K562 (cell line): ENCODE data around the gene DSCAM. TPM values are rescaled to one million over a fixed set of nuclear protein-coding genes. Genes with fewer than 3 reads are reported as not detected.

ENCODE experiments used
- ATAC-seq: fragments of 200-7000 bp; cut with Tn5 transposase; 3 replicates; pipeline ENCODE4 v1.9.1; 2020; ENCODE audit warnings: moderate library complexity
- BruUV-seq: library from RNA; stranded (reverse); fragments of 400-500 nt; replicated peaks from 2 replicates; lab custom pipeline; 2021; lab: Mats Ljungman, UMichigan
- CTCF ChIA-PET: fragments of 300-600 bp; formaldehyde crosslinking; extraction: SDS; loops from one replicate; lab custom pipeline; 2021; ENCODE audit warnings: low intra/inter-chr PET ratio; lab: Yijun Ruan, JAX
- POLR2A ChIA-PET: fragments of 300-600, 350-650 bp; sonication (Branson Sonifier 250); formaldehyde crosslinking; extraction: SDS; loops from one replicate; lab custom pipeline; 2021; ENCODE audit warnings: antibody characterized with exemption, inconsistent platforms; lab: Yijun Ruan, JAX
- DNase-seq, 4 experiments: peaks; one replicate each; pipeline versions ENCODE4 v3.0.0 to v3.0.0-alpha.2; 2011 to 2018; ENCODE audit warnings: low spot score in 3 of 4, mixed read lengths in 3 of 4; ENCODE audit errors: extremely low read depth in 1 of 4
- FAIRE-seq: peaks from 2 replicates; lab custom pipeline; 2011; peaks lifted over from hg19 to GRCh38; lab: Jason Lieb, UNC
- H2AFZ ChIP-seq: 2 replicates; pipeline ENCODE4 v1.6.0; 2011; ENCODE audit warnings: low read depth, low read length, control low read depth, inconsistent platforms
- H3K27ac ChIP-seq: fragments of 200-600 bp; 3 replicates; pipeline ENCODE4 v1.8.0; 2011; ENCODE audit warnings: low read depth, mild to moderate bottlenecking, control low read depth, inconsistent platforms, low read length, moderate library complexity, mixed read lengths; ENCODE audit errors: extremely low read depth
- H3K27me3 ChIP-seq, 2 experiments: fragments of 300-600 bp in 1 of 2; 2 replicates in 1 of 2; 3 replicates in 1 of 2; pipeline versions ENCODE4 v1.6.0 to v1.8.0; 2011; ENCODE audit warnings: inconsistent platforms in 2 of 2, low read length in 2 of 2, mild to moderate bottlenecking in 1 of 2, mixed read lengths in 1 of 2, moderate library complexity in 1 of 2; ENCODE audit not compliant: control insufficient read depth in 2 of 2, insufficient read depth in 2 of 2
- H3K36me3 ChIP-seq: fragments of 300-600 bp; 3 replicates; pipeline ENCODE4 v1.8.0; 2011; ENCODE audit warnings: mild to moderate bottlenecking, low read length, inconsistent platforms; ENCODE audit not compliant: control insufficient read depth, insufficient read depth
- H3K4me1 ChIP-seq, 2 experiments: fragments of 200-600 bp in 1 of 2; replicated peaks in 1 of 2; 2 replicates in 1 of 2; 3 replicates in 1 of 2; pipeline versions ENCODE4 v1.5.1 to v1.8.0; 2011; ENCODE audit warnings: inconsistent platforms in 2 of 2, low read length in 2 of 2, mild to moderate bottlenecking in 1 of 2, mixed read lengths in 1 of 2, moderate library complexity in 1 of 2; ENCODE audit not compliant: control insufficient read depth in 2 of 2, insufficient read depth in 2 of 2
- H3K4me2 ChIP-seq: 2 replicates; pipeline ENCODE4 v1.6.1; 2011; ENCODE audit warnings: low read length, control low read depth, inconsistent platforms, mixed read lengths; ENCODE audit not compliant: insufficient read depth
- H3K4me3 ChIP-seq: fragments of 200-600 bp; sonication (generic), shearing (Covaris generic); 2 replicates; pipeline ENCODE4 v1.5.1; 2016; ENCODE audit warnings: control low read depth, inconsistent platforms
- H3K79me2 ChIP-seq: fragments of 200-600 bp; 3 replicates; pipeline ENCODE4 v1.8.0; 2011; ENCODE audit warnings: low read length, inconsistent platforms; ENCODE audit not compliant: control insufficient read depth, insufficient read depth
- H3K9ac ChIP-seq, 2 experiments: 2 replicates each; pipeline versions ENCODE4 v1.6.0 to v1.6.1; 2011; ENCODE audit warnings: low read depth in 2 of 2, low read length in 2 of 2, control low read depth in 1 of 2, inconsistent platforms in 1 of 2, mild to moderate bottlenecking in 1 of 2, mixed read lengths in 1 of 2; ENCODE audit not compliant: insufficient read depth in 1 of 2
- H3K9me1 ChIP-seq: one replicate; pipeline ENCODE4 v1.6.0; 2011; ENCODE audit warnings: inconsistent platforms, mild to moderate bottlenecking, low read length, moderate library complexity; ENCODE audit not compliant: control insufficient read depth, insufficient read depth
- H3K9me3 ChIP-seq: replicated peaks from 2 replicates; pipeline ENCODE4 v1.5.1; 2011; ENCODE audit warnings: low read depth, low read length, inconsistent platforms; ENCODE audit not compliant: control insufficient read depth, insufficient read depth
- H4K20me1 ChIP-seq: replicated peaks from 2 replicates; pipeline ENCODE4 v1.6.1; 2011; ENCODE audit warnings: low read length, inconsistent platforms, mixed read lengths; ENCODE audit not compliant: control insufficient read depth, insufficient read depth
- C11orf30 ChIP-seq: fragments of 450-650 bp; IDR thresholded peaks from 2 replicates; pipeline ENCODE4 v1.6.1; 2016; ENCODE audit warnings: low read depth, mild to moderate bottlenecking
- ELF4 ChIP-seq: fragments of 450-650 bp; formaldehyde crosslinking; IDR thresholded peaks from 2 replicates; pipeline ENCODE4 v1.4.0; 2022; ENCODE audit warnings: missing genetic modification characterization
- POLR2AphosphoS2 ChIP-seq: IDR thresholded peaks from 2 replicates; pipeline ENCODE4 v1.6.1; 2012; ENCODE audit warnings: low read length, improper control_type of control experiment
- PRMT5 ChIP-seq: sonication (generic); formaldehyde crosslinking; IDR thresholded peaks from 2 replicates; pipeline ENCODE4 v1.5.0; 2020; ENCODE audit warnings: missing genetic modification reagents
- RAD51 ChIP-seq: fragments of 450-650 bp; IDR thresholded peaks from 2 replicates; pipeline ENCODE4 v1.7.1; 2016; ENCODE audit warnings: low read depth, mild to moderate bottlenecking, borderline replicate concordance
- SRF ChIP-seq, 2 experiments: fragments of 250-450, 450-650 bp in 1 of 2; sonication (Bioruptor Pico) in 1 of 2; sonication (generic) in 1 of 2; formaldehyde crosslinking; IDR thresholded peaks; 2 replicates each; pipeline versions ENCODE4 v1.5.0 to v1.5.1; 2020 to 2022; ENCODE audit warnings: mild to moderate bottlenecking in 1 of 2, missing genetic modification reagents in 1 of 2
- TEAD1 ChIP-seq, 2 experiments: fragments of 450-650 bp in 1 of 2; sonication (generic) in 1 of 2; formaldehyde crosslinking; IDR thresholded peaks; 2 replicates each; pipeline versions ENCODE4 v1.4.0 to v1.8.0; 2020 to 2022; ENCODE audit warnings: mild to moderate bottlenecking in 2 of 2, missing genetic modification reagents in 1 of 2
- U2AF1 ChIP-seq: fragments of 200-400 bp; formaldehyde crosslinking; optimal IDR thresholded peaks from 2 replicates; pipeline ENCODE3; 2017; ENCODE audit warnings: mild to moderate bottlenecking, low read depth, low read length, moderate library complexity
- ZNF12 ChIP-seq: sonication (generic); formaldehyde crosslinking; IDR thresholded peaks from 2 replicates; pipeline ENCODE4 v1.4.0; 2020; ENCODE audit warnings: mild to moderate bottlenecking, missing genetic modification reagents
- WGBS: fragments of 100-300 bp; shearing (Covaris generic); methylation state at CpG from one replicate; pipeline ENCODE4 v1.1.6; 2016; ENCODE audit warnings: low coverage, mixed read lengths; ENCODE audit not compliant: insufficient coverage; ENCODE audit errors: missing lambda C conversion rate; 5-methylcytosine and 5-hydroxymethylcytosine counted together
- in situ Hi-C: fragments of 300-500 bp; cut with MboI; formaldehyde crosslinking; loops from 4 replicates; pipeline ENCODE4 v1.15.0; 2018; ENCODE audit warnings: inconsistent platforms, mixed read lengths
- intact Hi-C: fragments of 100-400 bp; cut with micrococcal nuclease; formaldehyde crosslinking; loops from 2 replicates; pipeline ENCODE4 v1.14.2; 2022
- polyA plus RNA-seq, 8 experiments: library from polyadenylated mRNA; depleted of rRNA in 4 of 8; stranded (reverse) in 5 of 8; unstranded in 3 of 8; fragments of >200 nt; fragmentation: Nextera tagmentation in 2 of 8; fragmentation: Illumina TruSeq in 1 of 8; extraction: Ambion mirVana in 2 of 8; extraction: Trizol in 1 of 8; gene quantifications; 2 replicates each; pipeline versions ENCODE4 v1.2.1 to v1.2.3, GENCODE V29; 2011 to 2014; ENCODE audit warnings: inconsistent platforms in 1 of 8, missing spikeins in 1 of 8
- total RNA-seq, 7 experiments: library from RNA; depleted of rRNA in 6 of 7; stranded (reverse); fragments of >200 nt in 6 of 7; fragmentation: Illumina TruSeq in 2 of 7; extraction: Trizol in 2 of 7; gene quantifications; 2 replicates each; pipeline versions ENCODE4 v1.2.1 to v1.2.3, GENCODE V29; 2011 to 2021; ENCODE audit warnings: low replicate concordance in 1 of 7
- TF ChIP-seq, protein P1 (sequence below): sonication (generic); formaldehyde crosslinking; IDR thresholded peaks from 2 replicates; pipeline ENCODE4 v1.8.0; 2022; ENCODE audit warnings: mild to moderate bottlenecking, missing genetic modification reagents
- TF ChIP-seq, protein P2 (sequence below): fragments of 200-800 bp; sonication (Bioruptor generic); IDR thresholded peaks from 2 replicates; pipeline ENCODE4 v1.6.1; 2016; ENCODE audit warnings: missing genetic modification characterization, missing compliant biosample characterization

DSCAM gene
- total and polyA plus RNA-seq, 9 of the 15 experiments (the other 6 are each of a cell fraction or from before 2014, with no cell fraction given), result not detected

DNA sequence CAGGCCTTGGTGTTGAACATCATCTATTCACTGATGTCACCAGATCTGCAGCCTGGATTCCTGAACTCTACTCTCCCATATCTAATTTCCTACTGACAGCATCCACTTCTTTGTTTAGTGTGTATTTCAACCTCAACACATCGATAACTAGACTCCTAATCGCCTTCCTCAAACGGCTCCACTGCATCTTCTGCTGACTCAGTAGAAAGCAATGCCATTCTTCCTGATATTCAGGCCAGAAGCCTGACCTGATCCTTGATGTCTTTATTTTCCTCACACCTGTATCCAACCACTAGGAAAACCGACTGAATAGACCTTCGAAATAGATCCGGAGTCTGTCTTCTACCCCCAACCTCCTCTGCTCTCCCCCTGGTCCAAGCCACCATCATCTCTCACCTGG, 512.8 kb downstream of the DSCAM start:
- Histone ChIP-seq H3K9me1 (no peaks in the 10 kb centered on the region), H3K27me3 (no peaks in the 10 kb centered on the region), H3K4me1 (no peaks in the 10 kb centered on the region), H2AFZ (no peak overlapping the region), H3K4me3 (no peak overlapping the region), H4K20me1 (no peaks in the 10 kb centered on the region), H3K4me2 (no peak overlapping the region), H3K9ac (no peak overlapping the region), H3K9me3 (no peaks in the 10 kb centered on the region; the same call in 1 of the 2 replicates), H3K27ac (no peak overlapping the region), H3K79me2 (no peaks in the 10 kb centered on the region), H3K36me3 (no peaks in the 10 kb centered on the region)
- no peak for DNase-seq
- under 1% methylated on average over 6 of the region's 6 CpGs for WGBS
- no peak for ATAC-seq
- FAIRE-seq, result no peak
- intact Hi-C loops (no loop called here), in situ Hi-C loops (no loop called here)
- peak; percentile 5; the same call in 1 of the 2 replicates for TF ChIP-seq C11orf30
- no peak for TF ChIP-seq PRMT5 (CRISPR knock-in tag)
- CTCF ChIA-PET, result no interaction called here
- POLR2A ChIA-PET, result no interaction called here
- BruUV-seq, result no TSS peak

DNA sequence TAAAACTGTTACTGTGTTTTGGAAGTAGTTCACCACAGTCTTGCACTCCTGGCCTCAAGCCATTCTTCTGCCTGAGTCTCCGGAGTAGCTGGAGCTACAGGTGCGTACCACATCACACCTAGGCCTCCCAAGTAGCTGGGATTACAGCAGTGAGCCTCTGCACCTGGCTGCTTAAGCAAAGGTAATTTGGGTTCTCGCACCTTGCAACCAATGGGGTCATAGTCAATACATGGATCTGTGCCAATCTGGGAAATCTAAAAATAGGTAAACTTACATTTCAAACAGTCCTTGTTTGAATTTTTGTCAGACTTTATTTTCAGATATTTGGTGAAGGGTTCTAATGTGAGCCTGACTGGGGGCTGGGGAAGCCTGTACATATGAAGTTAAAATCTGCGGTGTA, 513.2 kb downstream of the DSCAM start:
- FAIRE-seq (no peak), DNase-seq (no peak), ATAC-seq (no peak)
- Histone ChIP-seq H3K4me3 (no peak overlapping the region), H3K9ac (no peak overlapping the region), H2AFZ (no peak overlapping the region), H3K9me1 (no peaks in the 10 kb centered on the region), H3K4me1 (no peaks in the 10 kb centered on the region), H3K4me2 (no peak overlapping the region), H3K27me3 (no peaks in the 10 kb centered on the region), H3K79me2 (no peaks in the 10 kb centered on the region), H3K27ac (no peak overlapping the region), H3K36me3 (no peaks in the 10 kb centered on the region), H3K9me3 (no peaks in the 10 kb centered on the region; the same call in 1 of the 2 replicates), H4K20me1 (no peaks in the 10 kb centered on the region)
- WGBS, result 1% methylated on average over 4 of the region's 4 CpGs
- in situ Hi-C loops, result no loop called here
- ChIA-PET POLR2A (no interaction called here), CTCF (no interaction called here)
- intact Hi-C loops, result no loop called here
- no TSS peak for BruUV-seq
- no peak for TF ChIP-seq ELF4 (CRISPR knock-in tag)
- TF ChIP-seq POLR2AphosphoS2, result no peak
- TF ChIP-seq U2AF1, result no peak
- no peak for TF ChIP-seq SRF (CRISPR knock-in tag; IDR thresholded peaks at IDR 0.05)
- no peak for TF ChIP-seq RAD51
- TF ChIP-seq, protein P1, sequence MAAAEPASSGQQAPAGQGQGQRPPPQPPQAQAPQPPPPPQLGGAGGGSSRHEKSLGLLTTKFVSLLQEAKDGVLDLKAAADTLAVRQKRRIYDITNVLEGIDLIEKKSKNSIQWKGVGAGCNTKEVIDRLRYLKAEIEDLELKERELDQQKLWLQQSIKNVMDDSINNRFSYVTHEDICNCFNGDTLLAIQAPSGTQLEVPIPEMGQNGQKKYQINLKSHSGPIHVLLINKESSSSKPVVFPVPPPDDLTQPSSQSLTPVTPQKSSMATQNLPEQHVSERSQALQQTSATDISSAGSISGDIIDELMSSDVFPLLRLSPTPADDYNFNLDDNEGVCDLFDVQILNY (CRISPR knock-in tag), result no peak
- TF ChIP-seq TEAD1 (CRISPR knock-in tag; IDR thresholded peaks at IDR 0.05), result no peak
- TF ChIP-seq ZNF12, result no peak
- TF ChIP-seq, protein P2, sequence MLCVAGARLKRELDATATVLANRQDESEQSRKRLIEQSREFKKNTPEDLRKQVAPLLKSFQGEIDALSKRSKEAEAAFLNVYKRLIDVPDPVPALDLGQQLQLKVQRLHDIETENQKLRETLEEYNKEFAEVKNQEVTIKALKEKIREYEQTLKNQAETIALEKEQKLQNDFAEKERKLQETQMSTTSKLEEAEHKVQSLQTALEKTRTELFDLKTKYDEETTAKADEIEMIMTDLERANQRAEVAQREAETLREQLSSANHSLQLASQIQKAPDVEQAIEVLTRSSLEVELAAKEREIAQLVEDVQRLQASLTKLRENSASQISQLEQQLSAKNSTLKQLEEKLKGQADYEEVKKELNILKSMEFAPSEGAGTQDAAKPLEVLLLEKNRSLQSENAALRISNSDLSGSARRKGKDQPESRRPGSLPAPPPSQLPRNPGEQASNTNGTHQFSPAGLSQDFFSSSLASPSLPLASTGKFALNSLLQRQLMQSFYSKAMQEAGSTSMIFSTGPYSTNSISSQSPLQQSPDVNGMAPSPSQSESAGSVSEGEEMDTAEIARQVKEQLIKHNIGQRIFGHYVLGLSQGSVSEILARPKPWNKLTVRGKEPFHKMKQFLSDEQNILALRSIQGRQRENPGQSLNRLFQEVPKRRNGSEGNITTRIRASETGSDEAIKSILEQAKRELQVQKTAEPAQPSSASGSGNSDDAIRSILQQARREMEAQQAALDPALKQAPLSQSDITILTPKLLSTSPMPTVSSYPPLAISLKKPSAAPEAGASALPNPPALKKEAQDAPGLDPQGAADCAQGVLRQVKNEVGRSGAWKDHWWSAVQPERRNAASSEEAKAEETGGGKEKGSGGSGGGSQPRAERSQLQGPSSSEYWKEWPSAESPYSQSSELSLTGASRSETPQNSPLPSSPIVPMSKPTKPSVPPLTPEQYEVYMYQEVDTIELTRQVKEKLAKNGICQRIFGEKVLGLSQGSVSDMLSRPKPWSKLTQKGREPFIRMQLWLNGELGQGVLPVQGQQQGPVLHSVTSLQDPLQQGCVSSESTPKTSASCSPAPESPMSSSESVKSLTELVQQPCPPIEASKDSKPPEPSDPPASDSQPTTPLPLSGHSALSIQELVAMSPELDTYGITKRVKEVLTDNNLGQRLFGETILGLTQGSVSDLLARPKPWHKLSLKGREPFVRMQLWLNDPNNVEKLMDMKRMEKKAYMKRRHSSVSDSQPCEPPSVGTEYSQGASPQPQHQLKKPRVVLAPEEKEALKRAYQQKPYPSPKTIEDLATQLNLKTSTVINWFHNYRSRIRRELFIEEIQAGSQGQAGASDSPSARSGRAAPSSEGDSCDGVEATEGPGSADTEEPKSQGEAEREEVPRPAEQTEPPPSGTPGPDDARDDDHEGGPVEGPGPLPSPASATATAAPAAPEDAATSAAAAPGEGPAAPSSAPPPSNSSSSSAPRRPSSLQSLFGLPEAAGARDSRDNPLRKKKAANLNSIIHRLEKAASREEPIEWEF (CRISPR knock-in tag), result no peak
